D341Med (cell line): ENCODE measurements around the gene AMN.

Source experiments
- DNase-seq: peaks from one replicate; pipeline ENCODE4 v3.0.0; 2012; ENCODE audit warnings: low spot score

The AMN gene

GRCh38 chr14:102966681-102967505, 44.4 kb downstream of the AMN start:
- no peak for DNase-seq

- DNase-seq: no peak
Observed at GRCh38 chr14:102967506-102967795, 45.0 kb downstream of the AMN start.

GRCh38 chr14:102968306-102968705, 45.8 kb downstream of the AMN start:
- DNase-seq: no peak

- DNase-seq: no peak
Observed at GRCh38 chr14:102969060-102969791, 46.8 kb downstream of the AMN start.

GRCh38 chr14:102969901-102970300, 47.4 kb downstream of the AMN start:
- no peak for DNase-seq

- DNase-seq: no peak
Observed at GRCh38 chr14:102970496-102970895, 48.0 kb downstream of the AMN start.

- no peak for DNase-seq
Observed at GRCh38 chr14:102971314-102971713, 48.9 kb downstream of the AMN start.

GRCh38 chr14:102971836-102972606, 49.6 kb downstream of the AMN start:
- DNase-seq: no peak

- DNase-seq: no peak
Observed at GRCh38 chr14:102973706-102974285, 51.3 kb downstream of the AMN start.

- no peak for DNase-seq
Observed at GRCh38 chr14:102975662-102976061, 53.2 kb downstream of the AMN start.

- no peak for DNase-seq
Observed at GRCh38 chr14:102977475-102977874, 55.0 kb downstream of the AMN start.

GRCh38 chr14:102979406-102979805, 56.9 kb downstream of the AMN start:
- DNase-seq: no peak

- DNase-seq: no peak
Observed at GRCh38 chr14:102980409-102980810, 57.9 kb downstream of the AMN start.
